Nasal cavity respiratory epithelium epithelial cell of viscerocranial mucosa (primary cell): Measurements from ENCODE around the gene TIMM10B. TPM values are rescaled to one million over a fixed set of nuclear protein-coding genes. Genes with fewer than 3 reads are reported as not detected.

Source experiments
- total RNA-seq: library from RNA; depleted of rRNA; stranded (reverse); fragments of >200 nt; gene quantifications from 2 replicates; pipeline ENCODE4 v1.2.3, GENCODE V29; 2014

TIMM10B gene
- total RNA-seq: 44.8 and 51.8 TPM in 2 replicates

GRCh38 chr11:6481012-6481923, at the start of gene TIMM10B, which contains the start of gene ARFIP2:
TIMM10B (plus strand) TSS chr11:6481501; CDS start chr11:6481517, 16 bp downstream.
ARFIP2 (minus strand) TSS chr11:6481331; CDS start chr11:6480421, 910 bp downstream.

DNA sequence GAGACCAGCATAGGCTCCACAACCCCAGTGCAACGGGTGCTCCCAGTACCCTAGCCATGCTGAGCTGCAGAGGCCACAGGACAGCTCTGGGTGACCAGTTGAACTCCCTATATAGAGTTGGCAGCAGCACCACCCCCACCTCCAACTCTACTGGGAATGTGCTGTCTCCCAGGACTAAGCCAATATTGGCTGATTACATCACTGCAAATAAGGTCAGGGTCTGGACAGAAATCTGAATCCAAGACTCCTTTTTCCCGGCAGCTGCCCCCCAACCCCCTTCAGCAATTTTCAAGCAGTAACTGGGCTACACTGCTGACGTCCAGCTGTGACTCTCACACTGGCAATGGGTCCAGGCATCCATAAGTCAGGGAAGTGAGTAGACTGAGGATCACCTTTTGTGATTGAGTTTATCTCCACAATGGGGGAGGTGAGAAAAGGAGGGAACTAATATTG, 40.4 kb upstream of the TIMM10B start, which contains the start of gene HPX:
Gene HPX, minus strand, starts transcription at position 82 of the 453 bp plus-strand sequence. Its CDS starts 24 bp downstream, at position 58.

DNA sequence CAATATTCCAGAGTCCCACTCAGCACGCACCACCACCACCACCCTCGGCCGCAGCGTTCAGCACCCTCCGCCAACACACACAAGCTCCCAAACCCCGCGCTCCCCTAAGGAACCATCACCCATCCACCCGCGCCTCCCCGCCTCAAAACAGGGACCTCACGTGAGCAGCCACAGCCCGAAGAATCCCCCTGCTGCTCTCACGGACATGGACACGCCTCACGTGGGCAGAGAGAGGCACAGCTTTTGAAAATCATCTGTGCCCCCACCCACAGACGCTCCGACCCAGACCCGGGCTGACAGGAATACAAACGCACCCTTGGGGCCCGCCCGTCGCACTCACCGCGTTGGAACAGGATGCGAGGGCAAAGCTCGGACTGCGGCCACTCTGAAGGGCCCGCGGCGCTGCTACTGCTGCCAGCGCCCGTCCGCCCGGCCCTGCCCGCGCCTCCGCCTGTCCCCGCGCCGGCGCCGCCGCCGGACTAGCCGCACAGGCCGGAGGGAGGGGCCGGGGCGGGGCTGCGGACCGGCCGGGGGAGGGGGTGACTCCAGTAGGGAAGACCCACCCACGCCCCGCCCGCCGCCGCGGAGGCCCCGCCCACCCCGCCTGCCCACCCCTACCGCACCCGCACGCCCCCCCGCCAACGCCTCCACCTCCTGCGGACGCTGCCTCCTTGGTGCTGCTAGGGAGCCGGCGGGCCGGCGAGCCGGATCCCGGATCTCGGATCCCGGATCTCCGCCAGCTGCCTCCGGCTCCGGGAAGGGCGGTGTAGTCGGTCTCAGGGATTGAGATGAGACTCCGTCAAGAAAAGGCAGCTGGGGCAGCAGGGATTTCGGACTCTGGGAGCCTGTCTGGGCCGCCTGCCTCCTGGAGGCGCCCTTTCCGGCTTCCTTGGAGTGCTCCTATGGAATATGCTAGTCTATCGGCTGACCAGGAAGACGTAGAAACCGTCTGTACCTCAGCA, 7.6 kb upstream of the TIMM10B start, which contains the start of gene TRIM3:
Gene TRIM3, minus strand, starts transcription at position 491 of the 962 bp plus-strand sequence. CDS start 8,246 bp downstream, outside the sequence.

DNA sequence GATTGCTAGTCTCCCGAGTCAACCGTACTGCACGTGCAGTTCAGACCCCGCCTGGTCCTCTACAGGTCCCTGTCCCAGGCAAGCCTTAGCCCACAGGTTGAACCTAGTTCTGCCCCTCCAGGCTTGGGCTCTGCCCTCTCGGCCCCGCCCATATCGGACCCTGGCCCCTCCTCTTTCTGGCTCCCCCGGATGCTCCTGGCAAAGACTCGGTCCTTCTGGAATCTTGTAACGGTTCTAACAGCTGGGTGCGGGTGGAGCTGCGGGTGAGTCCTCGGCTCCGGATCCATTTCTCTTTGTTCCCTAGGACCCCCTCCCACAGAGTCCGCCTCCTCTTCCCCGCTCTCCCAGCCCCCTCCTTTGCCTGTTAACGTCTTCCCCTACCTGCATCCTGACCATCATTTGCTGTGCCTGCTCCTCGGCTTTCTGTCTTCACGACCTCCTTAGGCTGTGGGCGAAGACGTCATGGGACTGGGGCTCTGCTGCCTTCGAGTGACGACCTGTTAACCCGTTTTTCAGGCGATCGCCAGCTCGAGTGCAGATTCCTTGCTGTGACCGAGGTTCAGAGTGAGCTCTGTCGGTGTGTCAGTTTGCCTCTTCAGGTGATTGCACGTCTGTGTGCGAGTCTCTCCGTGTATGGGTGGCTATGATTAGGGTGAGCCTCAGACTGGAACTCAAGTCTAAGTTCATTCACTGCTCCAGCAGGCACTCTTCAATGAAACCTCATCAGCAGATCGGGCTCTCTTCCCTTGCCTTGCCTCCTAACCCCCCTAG, 16.0 kb downstream of the TIMM10B start, which contains the start of gene DNHD1:
Gene DNHD1, plus strand, starts transcription at position 212 of the 771 bp plus-strand sequence. CDS start 936 bp downstream, outside the sequence.

Other genes starting within 250 kb of the TIMM10B start
- 8.9 and 15.4 TPM in 2 replicates for gene FHIP1B, start 246.9 kb upstream of the TIMM10B start, total RNA-seq
- gene CNGA4, start 242.4 kb upstream of the TIMM10B start, total RNA-seq: 0.07 TPM in 1 of 2 replicates, not detected in the other
- not detected in 2 replicates for gene CCKBR, start 221.7 kb upstream of the TIMM10B start, total RNA-seq
- gene CAVIN3, start 161.0 kb upstream of the TIMM10B start, total RNA-seq: 7.0 and 18.5 TPM in 2 replicates
- 2.7 and 4.9 TPM in 2 replicates for gene SMPD1, start 91.0 kb upstream of the TIMM10B start, total RNA-seq
- 0.34 and 2.2 TPM in 2 replicates for gene APBB1, start 62.4 kb upstream of the TIMM10B start, total RNA-seq
- gene HPX, start 40.5 kb upstream of the TIMM10B start, total RNA-seq: 0.34 and 1.00 TPM in 2 replicates
- 10.6 and 21.4 TPM in 2 replicates for gene TRIM3, start 7.6 kb upstream of the TIMM10B start, total RNA-seq
- 46.9 and 50.9 TPM in 2 replicates for gene ARFIP2, start 170 bp upstream of the TIMM10B start, total RNA-seq
- 4.4 and 7.3 TPM in 2 replicates for gene DNHD1, start 15.8 kb downstream of the TIMM10B start, total RNA-seq
- gene RRP8, start 122.1 kb downstream of the TIMM10B start, total RNA-seq: 14.7 and 18.0 TPM in 2 replicates
- gene ILK, start 122.3 kb downstream of the TIMM10B start, total RNA-seq: 42.7 and 77.8 TPM in 2 replicates
- gene TAF10, start 130.7 kb downstream of the TIMM10B start, total RNA-seq: 27.2 and 39.6 TPM in 2 replicates
- gene TPP1, start 137.9 kb downstream of the TIMM10B start, total RNA-seq: 46.5 and 172 TPM in 2 replicates
- gene DCHS1, start 174.3 kb downstream of the TIMM10B start, total RNA-seq: under 0.01 and 0.21 TPM in 2 replicates
- gene MRPL17, start 201.8 kb downstream of the TIMM10B start, total RNA-seq: 25.1 and 52.3 TPM in 2 replicates